ENCODE results near the gene TRAK1.

The TRAK1 gene

DNA sequence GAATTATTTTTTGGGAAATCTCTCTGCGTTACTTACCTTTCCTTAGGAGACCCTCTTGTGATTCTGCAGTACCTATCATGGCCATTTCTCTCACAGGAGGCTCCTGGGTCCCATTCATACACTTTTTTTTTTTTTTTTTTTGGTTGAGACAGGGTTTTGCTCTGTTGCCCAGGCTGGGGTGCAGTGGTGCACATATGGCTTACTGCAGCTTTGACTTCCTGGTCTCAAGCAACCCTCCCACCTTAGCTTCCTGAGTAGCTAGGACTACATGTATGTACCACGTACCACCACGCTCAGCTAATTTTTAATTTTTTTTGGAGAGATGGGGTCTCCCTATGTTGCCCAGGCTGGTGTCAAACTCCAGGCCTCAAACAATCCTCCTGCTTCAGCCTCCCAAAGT, 36.1 kb downstream of the TRAK1 start:
- FAIRE-seq = no peak

GRCh38 chr3:42128526-42128925, 37.4 kb downstream of the TRAK1 start:
- FAIRE-seq = no peak

- no peak for FAIRE-seq
These were observed 38.1 kb downstream of the TRAK1 start for GRCh38 chr3:42129014-42129953.

GRCh38 chr3:42130007-42130328, 38.8 kb downstream of the TRAK1 start:
- FAIRE-seq = no peak

GRCh38 chr3:42130329-42131070, 39.3 kb downstream of the TRAK1 start:
- no peak for FAIRE-seq

DNA sequence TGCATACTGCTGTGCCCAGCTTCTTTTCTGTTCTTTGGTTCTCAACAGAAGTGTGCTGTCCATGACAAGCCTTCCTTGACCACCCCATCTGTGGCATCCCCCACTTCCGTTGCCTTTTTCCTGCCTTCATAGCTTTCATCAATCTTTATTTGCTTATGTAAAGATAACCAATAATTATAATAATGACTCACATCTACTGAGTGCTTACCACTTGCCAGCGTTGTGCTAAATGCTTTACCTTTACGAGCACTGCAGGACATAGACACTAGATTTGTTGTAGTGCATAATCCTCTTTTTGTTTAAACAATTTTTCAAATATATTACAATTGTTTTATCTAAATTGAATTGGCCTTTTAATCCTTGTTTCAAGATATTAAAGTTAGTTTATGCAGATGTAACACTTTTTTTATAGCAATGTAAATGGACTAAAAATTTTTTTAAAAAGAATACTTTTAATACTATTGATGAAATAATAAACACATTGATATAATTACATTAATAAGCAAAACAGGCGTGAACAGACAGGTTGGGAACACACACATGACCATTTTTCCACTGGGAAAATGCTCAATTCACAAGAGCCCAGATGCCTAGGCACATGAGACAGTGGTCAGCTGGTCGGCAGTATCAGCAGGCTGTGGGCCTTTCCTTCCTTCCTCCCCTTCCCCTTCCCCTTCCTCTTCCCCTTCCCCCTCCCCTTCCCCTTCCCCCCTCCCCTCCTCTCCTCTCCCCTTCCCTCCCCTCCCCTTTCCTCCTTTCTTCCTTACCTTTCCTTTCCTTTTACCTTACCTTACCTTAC, 42.5 kb downstream of the TRAK1 start:
- FAIRE-seq = no peak

GRCh38 chr3:42134867-42135464, 43.8 kb downstream of the TRAK1 start:
- FAIRE-seq = no peak

- no peak for FAIRE-seq
These were observed 48.7 kb downstream of the TRAK1 start for GRCh38 chr3:42139621-42140453.

GRCh38 chr3:42140665-42141203, 49.6 kb downstream of the TRAK1 start:
- FAIRE-seq = no peak

GRCh38 chr3:42143440-42143839, 52.3 kb downstream of the TRAK1 start:
- no peak for FAIRE-seq

DNA sequence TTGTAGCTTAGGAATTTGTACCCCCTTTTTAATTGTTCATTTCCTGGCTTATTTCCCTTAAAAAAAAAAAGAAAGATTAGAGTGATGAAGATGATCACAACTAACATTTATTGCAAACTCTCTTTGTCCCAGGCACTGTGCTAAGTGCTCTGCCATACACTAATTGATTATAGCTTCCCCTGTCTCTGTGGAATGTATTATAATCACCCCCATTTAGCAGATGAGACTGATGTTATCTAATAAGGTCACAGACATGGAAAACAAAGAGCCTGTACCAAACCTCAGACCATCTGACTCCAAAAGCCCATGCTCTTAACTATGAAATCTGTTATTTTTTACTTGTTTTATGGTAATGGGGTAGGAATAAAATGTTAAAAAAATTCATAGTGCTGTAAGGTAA, 53.1 kb downstream of the TRAK1 start:
- FAIRE-seq = no peak

- no peak for FAIRE-seq
These were observed 57.1 kb downstream of the TRAK1 start for GRCh38 chr3:42148086-42148848.

DNA sequence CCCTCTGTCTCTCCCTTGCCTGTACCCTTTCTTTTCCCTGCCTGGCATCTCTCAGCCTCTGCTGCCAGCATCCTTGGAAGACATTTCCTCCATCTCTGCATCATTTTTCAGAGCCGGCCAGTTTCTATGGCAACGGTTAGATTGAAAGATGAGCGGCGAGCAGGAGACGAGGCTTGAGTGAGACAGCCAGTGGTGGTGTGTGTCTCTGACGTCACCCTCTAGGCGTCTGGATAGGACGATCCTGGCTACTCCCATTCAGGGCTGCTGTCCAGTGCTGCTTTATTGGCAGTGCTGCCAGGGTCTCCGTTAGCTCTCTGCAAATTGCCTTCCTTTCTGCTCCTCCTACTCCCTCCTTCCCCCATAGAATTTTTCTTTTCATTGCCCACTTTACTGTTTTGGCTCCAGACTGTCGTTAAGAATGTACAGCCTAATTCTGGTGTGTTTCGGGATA, 57.9 kb downstream of the TRAK1 start:
- no peak for FAIRE-seq

DNA sequence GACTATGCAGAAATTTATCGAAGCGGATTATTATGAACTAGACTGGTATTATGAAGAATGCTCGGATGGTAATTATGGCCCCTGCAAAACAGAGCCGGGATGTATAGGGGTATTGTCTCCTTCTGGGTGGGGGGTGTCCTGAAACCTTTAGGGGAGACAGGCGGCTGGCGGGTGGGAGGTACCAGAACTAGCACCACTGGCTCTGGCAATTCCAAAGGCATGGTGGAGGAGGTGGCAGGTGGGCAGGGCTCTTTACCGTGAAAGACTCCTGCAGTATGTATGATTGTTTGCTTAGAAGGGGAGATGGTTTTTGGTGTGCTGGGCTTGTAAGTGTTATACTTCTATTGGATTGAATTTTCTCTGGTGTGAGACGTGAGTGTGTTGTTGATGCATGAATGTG, 58.4 kb downstream of the TRAK1 start:
- FAIRE-seq = no peak

- FAIRE-seq = no peak
These were observed 58.8 kb downstream of the TRAK1 start for GRCh38 chr3:42149975-42150374.

GRCh38 chr3:42151596-42152168, 60.5 kb downstream of the TRAK1 start:
- FAIRE-seq = no peak

- no peak for FAIRE-seq
These were observed 61.0 kb downstream of the TRAK1 start for GRCh38 chr3:42152193-42152592.

DNA sequence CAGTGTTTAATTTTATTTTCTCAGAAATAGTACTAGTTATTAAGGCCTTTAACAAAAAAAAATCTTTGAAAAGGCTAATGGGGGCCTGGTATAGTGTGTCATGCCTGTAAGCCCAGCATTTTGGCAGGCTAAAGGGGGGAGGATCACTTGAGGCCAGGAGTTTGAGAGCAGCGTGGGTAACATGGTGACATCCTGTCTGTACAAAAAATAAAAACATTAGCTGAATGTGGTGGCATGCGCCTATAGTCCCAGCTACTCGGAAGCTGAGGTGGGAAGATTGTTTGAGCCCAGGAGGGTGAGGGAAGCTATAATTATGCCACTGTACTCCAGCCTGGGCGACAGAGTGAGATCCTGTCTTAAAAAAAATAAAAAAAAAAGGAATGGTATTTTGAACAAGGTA, 61.9 kb downstream of the TRAK1 start:
- FAIRE-seq = no peak

DNA sequence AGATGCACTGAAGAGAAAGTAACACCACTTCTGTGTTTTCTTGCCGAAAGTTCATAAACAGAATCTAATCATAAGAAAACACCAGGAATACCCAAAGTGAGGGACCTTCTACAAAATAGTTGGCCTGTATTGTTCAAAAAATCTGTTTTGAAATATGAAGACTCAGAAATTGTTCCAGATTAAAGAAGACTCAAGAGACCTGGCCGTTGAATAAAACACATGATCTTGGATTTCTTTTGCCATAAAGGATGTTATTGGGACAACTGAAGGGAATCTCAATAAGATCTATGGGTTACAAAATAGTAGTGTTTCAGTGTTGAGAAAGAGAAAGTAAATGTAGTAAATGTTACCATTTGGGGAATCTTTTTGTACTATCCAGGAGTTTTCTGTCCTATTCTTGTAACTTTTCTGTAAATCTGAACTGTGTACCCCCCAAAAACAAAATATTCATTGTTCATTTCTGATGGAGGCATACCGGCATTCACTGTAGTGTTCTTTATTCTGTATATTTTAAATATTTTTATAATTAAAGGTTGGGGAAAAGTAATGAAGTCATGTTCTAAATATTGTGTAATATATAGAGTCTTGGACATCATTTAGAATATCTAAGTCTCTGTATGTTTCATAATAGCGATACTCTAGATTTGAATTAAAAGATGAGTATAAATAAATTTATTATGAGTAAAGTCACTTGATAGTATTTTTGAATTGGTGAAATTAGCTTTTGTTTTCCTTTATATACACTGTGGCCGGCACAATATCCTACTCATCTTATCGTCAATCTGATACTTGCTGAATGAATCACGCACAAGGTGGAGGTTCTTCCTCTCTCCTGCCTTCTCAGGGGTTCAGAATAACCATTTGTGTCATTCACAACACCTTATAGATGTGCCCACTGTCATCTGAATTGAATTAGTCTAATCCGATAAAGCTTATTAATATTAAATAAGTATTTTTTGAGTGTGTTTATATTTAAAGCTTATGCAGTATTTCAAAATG, 66.7 kb downstream of the TRAK1 start:
- no peak for FAIRE-seq

Measured in A204.1 (cell line).